Measurements from ENCODE around the gene CYLC1.

The CYLC1 gene, protein sequence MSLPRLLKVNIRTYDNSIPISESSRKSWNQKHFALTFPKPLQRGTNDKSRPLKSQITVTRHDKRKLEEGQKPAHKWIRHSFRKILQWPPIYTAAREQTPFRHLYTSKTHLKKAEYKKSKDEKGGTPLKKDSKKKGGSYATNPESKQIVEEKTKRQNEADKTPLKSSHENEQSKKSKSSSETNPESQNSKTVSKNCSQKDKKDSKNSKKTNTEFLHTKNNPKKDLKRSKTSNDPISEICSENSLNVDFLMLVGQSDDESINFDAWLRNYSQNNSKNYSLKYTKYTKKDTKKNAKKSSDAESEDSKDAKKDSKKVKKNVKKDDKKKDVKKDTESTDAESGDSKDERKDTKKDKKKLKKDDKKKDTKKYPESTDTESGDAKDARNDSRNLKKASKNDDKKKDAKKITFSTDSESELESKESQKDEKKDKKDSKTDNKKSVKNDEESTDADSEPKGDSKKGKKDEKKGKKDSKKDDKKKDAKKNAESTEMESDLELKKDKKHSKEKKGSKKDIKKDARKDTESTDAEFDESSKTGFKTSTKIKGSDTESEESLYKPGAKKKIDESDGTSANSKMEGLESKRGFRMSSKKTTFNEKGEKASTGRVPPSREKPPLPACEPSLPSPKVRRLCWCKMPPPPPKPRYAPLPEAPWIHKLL

DNA sequence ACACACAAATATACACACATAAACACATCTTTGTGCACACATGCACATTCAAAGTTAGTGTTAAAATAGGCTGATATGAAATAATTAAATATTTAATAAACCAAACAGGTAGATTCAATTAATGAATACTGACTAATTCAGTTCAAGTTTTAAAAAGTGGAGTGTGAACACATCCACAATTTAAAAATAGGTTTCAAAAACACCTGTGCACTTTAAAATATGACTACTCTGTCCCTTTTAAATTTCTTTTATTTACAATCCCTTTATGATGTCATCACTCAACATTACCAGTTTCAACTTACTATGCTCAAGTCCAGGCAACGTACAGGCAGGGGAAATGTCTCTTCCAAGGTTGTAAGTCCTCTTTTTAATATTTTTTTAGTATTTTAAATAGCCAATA, at the start of gene CYLC1:
Gene CYLC1 (plus strand): TSS at position 301 of the 400 bp plus-strand sequence. CDS start 37 bp downstream, at position 338.
- DNase-seq = no peak

DNA sequence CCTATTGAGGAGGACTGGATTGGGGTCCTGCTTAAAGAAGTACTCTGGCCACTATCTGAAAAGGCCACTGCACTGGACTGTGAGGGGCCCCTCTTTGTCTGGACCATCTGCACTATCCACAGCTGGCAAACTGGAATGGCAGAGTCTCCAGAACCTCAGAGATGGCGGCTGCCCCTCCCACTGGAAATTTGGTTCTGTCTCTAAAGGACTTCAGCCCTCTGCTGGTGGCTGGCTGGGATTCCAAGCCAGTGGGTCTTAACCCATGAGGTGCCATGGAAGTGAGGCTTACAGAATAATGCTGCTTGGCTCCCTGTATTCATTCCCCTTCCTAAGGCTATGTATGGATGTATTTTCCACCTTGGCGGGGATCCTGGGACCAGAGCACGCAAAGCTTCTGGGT, 41.6 kb upstream of the CYLC1 start:
- no peak for DNase-seq

DNA sequence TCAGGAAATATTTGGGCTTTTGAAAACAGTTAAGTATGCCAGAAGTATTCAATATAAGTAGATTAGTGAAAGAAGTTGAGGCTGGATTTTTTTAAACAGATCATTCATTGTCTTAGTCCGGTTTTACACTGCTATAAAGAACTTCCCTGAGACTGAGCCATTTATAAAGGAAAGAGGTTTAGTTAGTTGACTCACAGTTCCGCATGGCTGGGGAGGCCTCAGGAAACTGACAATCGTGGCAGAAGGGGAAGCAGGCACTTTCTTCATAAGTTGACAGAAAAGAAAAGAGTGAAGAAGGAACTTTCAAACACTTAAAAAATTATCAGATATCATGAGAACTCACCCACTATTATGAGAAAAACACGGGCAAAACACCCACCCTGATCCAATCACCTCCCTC, 31.1 kb upstream of the CYLC1 start:
- no peak for DNase-seq

DNA sequence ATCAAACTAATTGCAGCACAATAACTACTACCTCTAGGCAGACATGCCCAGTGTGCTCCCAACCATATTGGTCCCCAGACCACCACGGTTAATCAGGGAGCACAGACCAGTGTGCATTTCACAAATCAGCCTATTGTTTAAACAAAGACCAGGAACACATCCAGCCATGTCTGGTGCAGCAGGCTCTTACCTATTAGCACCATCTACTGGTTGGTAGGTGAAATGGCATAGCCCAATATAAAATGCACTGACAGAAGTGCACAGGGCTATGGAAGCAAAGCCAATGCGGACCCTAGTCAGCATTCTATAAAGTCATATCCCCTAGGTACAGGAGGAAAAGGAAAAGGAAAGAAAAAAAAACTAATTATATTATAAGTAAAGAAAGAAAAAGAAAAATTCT, 15.5 kb upstream of the CYLC1 start:
- DNase-seq = peak in 6 of 51 donors; percentile 0 to 1 (median 0)

DNA sequence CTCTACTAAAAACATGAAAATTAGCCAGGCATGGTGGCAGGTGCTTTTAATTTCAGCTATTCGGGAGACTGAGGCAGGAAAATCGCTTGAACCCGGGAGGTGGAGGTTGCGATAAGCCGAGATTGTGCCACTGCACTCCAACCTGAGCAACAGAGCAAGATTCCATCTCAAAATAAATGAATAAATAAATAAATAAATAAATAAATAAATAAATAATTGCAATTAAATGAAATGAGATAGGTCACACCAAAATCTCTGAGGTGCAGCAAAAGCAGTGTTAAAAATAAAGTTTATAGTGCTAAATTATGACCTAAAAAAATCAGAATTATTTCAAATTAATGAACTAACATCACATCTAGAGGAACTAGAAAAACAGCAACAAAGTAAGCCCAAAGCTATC, 13.6 kb upstream of the CYLC1 start:
- no peak for DNase-seq

DNA sequence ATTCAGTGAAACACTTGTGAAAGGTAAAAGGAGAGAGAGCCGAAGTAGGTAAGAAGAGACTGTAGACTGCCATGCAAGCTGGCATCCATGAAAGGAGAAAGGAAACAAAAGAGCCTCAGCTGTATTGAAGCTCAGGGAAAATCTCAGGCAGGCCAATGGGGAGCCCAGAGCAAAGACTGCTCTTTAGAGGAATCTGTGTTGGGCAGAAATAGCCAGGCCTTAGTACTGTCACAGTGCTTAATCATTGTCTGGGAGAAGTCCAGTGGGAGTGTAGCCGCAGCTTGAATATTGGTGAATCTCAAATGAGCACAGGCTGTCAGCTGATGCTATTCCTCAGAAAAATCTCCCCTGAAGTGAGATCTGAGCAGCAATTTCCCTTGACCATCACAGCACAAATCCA, 27.6 kb downstream of the CYLC1 start:
- DNase-seq = no peak

DNA sequence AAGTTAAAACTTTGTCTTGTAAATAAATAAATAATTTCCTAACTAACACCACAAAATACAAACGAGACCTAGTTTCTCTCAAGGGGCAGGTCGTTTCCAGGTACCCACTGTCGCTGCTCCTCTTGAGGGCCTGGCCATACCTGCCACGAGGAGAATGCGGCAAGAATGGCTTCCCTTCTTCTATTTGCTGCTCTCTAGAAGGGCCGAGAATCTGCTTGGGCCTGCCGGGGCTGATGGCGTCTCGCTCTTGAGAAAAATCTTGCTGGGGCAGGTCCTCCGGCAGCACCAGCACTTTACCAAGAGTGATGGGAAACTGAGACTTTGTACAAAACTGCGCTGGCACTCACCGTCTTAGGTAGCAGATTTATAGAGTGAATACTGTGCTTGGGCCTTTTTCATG, 31.5 kb downstream of the CYLC1 start:
- no peak for DNase-seq

DNA sequence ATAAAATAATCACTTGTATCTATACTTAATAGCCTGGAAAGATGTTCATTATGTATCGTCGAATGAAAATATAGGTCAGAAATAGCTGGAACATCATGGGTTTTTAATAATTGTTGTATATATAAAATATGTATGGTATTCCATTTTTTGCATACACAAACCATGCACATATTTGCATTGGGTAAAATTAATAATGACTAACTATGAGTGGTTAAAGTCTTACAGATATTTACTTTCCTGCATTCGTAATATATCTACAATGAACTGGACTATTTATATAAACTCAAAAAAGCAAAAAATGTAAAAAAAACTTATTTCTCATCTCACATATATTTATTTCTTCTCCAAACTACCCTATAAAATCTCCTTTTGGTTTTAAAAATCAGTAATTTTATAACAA, 46.0 kb downstream of the CYLC1 start:
- DNase-seq = no peak

DNA sequence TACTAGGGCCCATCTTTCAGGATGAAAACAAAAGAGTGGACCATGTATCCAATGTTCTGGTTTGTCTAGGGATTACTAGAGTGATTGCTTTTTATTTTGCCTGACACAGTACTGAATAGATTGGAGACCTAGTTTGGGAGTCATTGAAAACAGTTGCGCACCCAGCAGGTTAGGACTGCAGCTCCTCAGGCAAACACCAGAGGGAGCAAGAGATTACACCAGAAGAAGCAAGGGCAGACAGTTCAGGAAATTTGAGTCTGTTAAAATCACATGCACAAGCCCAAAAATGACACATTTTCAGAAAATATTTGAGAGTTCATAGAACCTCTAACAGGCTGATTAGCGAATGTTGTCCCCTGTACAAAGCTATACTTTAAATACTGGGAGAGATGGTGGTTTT, 55.6 kb downstream of the CYLC1 start:
- no peak for DNase-seq

DNA sequence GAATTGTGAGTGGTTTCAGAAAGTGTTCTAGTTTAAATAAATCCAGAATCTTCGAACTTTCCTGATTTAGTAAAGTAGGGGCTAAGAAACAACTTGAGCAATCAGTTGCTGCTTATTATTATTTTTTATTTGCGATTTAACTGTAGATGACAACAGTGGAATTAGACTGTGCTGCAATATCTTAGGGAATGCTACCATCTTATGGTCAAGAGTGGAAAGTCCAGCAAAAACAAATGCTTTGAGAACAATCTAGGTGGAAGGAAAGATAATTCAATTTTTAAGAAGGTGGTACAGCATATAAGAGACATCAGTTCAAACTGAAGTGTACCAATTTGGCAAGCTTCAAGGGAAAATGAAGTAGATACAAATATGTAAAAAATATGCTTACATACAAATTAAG, 73.3 kb downstream of the CYLC1 start:
- no peak for DNase-seq

All from hypothalamus (tissue), 51 donors.